AG04450 (cell line): Measurements from ENCODE around the gene COL2A1. TPM values are rescaled to one million over a fixed set of nuclear protein-coding genes. Genes with fewer than 3 reads are reported as not detected.

Source experiments
- CTCF ChIA-PET: fragments of 300-600, 350-600 bp; formaldehyde crosslinking; extraction: SDS; loops from one replicate; lab custom pipeline; 2022; ENCODE audit warnings: antibody characterized with exemption, inconsistent platforms; lab: Charles Lee
- POLR2A ChIA-PET: fragments of 350-600 bp; formaldehyde crosslinking; extraction: SDS; loops from one replicate; lab custom pipeline; 2021; ENCODE audit warnings: antibody characterized with exemption, inconsistent platforms; lab: Yijun Ruan, JAX
- DNase-seq: peaks from one replicate; pipeline ENCODE4 v3.0.0-alpha.2; 2011; ENCODE audit warnings: low read depth, low spot score
- H3K27ac ChIP-seq: one replicate; pipeline ENCODE4 v1.5.1; 2012; ENCODE audit warnings: low read depth, low read length, control low read depth
- H3K27me3 ChIP-seq: one replicate; pipeline ENCODE4 v1.6.0; 2012; ENCODE audit warnings: low read length; ENCODE audit not compliant: control insufficient read depth, insufficient read depth
- H3K4me3 ChIP-seq: 2 replicates; pipeline ENCODE4 v1.5.1; 2011; ENCODE audit warnings: mild to moderate bottlenecking, low read depth, low read length, control low read depth
- H3K9me3 ChIP-seq: 2 replicates; pipeline ENCODE4 v1.5.1; 2012; ENCODE audit warnings: low read length; ENCODE audit not compliant: control insufficient read depth, insufficient read depth
- polyA plus RNA-seq: library from polyadenylated mRNA; depleted of rRNA; stranded (reverse); fragments of >200 nt; gene quantifications from 2 replicates; pipeline ENCODE4 v1.2.3, GENCODE V29; 2011
- TF ChIP-seq, protein P1 (sequence below): IDR thresholded peaks from 2 replicates; pipeline ENCODE4 v1.5.1; 2011; ENCODE audit warnings: low read depth, low read length, control low read depth, inconsistent platforms

Gene COL2A1
- polyA plus RNA-seq, 1 experiment, result not detected

DNA sequence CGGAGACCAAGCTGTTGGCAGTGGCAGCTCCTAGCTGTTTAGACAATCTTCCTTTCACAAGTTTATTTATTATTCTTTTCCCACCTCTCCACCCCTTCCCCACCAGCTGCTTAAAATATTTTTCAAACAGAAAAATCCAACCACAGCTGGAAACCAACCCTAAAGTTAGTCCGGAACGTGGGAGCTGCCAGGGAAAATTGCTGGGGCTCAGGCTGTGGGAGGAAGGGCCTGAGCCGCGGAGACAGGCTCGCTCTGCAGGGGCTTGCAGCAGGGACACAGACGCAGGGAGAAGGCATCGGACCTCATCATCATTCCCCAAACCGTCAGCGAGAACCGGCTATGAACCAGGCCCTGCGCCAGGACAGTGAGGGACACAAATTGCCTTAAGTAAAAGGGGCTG, 56.9 kb downstream of the COL2A1 start:
- CTCF ChIA-PET, result interaction anchor here (0.8 to 5.1 kb wide), 6 partner anchors 16 to 231 kb away, joined by 3 to 52 read pairs (median 5); partner anchors contain the start of genes TMEM106C and VDR
- DNase-seq, result no peak
- Histone ChIP-seq H3K27ac (no peak overlapping the region), H3K4me3 (no peak overlapping the region), H3K9me3 (no peaks in the 10 kb centered on the region; the same call in 1 of the 2 replicates), H3K27me3 (peaks cover 17% of the 10 kb centered on the region)
- TF ChIP-seq, protein P1, sequence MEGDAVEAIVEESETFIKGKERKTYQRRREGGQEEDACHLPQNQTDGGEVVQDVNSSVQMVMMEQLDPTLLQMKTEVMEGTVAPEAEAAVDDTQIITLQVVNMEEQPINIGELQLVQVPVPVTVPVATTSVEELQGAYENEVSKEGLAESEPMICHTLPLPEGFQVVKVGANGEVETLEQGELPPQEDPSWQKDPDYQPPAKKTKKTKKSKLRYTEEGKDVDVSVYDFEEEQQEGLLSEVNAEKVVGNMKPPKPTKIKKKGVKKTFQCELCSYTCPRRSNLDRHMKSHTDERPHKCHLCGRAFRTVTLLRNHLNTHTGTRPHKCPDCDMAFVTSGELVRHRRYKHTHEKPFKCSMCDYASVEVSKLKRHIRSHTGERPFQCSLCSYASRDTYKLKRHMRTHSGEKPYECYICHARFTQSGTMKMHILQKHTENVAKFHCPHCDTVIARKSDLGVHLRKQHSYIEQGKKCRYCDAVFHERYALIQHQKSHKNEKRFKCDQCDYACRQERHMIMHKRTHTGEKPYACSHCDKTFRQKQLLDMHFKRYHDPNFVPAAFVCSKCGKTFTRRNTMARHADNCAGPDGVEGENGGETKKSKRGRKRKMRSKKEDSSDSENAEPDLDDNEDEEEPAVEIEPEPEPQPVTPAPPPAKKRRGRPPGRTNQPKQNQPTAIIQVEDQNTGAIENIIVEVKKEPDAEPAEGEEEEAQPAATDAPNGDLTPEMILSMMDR, result no peak
- POLR2A ChIA-PET, result interaction anchor here (0.6 to 1.0 kb wide), 3 partner anchors 12 to 158 kb away, joined by 3 to 7 read pairs (median 5); no protein-coding TSS in a partner anchor

DNA sequence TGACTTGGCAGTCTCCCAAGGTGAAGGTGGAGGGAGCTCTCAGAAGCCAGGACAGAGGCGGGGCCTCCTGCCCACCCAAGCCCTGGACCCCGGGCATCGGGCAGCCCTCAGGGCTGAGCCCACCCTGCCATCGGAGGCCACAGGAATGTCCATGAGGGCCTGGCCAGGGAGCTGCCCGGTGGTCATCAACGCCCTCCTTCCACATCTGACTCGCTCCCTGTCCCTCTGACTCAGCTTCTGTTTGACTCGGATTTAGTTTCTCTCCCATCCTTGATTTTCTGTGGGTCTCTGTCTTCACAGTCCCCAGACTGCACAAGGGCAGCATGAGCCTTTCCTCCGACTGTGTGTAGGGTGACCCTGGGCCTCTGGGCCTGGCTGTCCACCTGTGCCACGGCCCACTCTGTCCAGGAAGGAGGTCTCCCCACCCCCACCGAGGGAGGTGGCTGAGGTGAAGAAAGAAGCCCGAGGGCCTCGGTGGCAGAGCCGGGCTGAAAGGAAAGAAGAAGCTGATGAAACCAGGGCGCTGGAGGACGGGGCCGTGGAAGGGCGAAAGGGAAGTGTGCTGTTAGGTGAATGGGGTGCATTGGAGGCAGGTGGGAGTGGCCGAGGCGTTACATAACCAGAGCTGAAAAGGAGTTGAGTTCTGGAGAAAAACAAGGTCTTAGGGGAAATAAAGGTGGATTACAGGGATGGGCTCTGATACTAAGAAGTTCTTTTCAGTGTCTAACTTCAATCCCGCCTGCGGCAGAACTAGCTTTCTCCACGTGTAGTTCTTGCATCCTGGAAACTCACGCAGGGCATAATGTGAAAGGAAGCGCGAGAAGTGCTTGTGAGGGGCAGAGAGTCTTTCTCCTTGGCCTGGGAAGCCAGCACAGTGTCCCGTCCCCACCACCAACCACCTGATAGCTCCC, 57.6 kb downstream of the COL2A1 start:
- POLR2A ChIA-PET, result interaction anchor here (1.0 kb wide), 3 partner anchors 11 to 108 kb away, joined by 3 to 5 read pairs (median 4); no protein-coding TSS in a partner anchor
- TF ChIP-seq, protein P1, result no peak
- no peak for DNase-seq
- H3K4me3 ChIP-seq, result no peak overlapping the region
- no peak overlapping the region for H3K27ac ChIP-seq
- H3K9me3 ChIP-seq, result no peaks in the 10 kb centered on the region; the same call in 1 of the 2 replicates
- CTCF ChIA-PET, result interaction anchor here (0.8 to 5.1 kb wide), 6 partner anchors 17 to 231 kb away, joined by 3 to 52 read pairs (median 5); partner anchors contain the start of genes TMEM106C and VDR
- peaks cover 14% of the 10 kb centered on the region for H3K27me3 ChIP-seq

DNA sequence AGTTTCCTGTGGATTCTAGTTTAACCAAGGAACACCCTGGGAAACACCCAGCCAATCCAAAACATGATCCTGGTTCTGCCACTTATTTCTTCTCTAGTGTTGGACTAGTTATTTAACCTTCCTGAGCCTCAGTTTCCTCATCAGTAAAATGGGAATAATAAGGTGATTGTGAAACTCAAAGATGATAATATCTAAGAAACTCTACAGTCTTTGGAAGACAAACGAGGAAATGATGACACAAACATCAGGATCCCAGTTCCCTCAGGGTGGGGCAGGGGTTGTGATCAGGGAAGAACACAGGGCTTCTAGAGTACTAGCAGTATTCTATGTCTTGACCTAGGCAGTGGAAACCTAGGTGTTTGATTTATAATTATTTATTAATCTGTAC, 58.9 kb downstream of the COL2A1 start:
- H3K4me3 ChIP-seq, result no peak overlapping the region
- H3K9me3 ChIP-seq, result no peaks in the 10 kb centered on the region; the same call in 1 of the 2 replicates
- no peak for DNase-seq
- H3K27ac ChIP-seq, result no peak overlapping the region
- ChIA-PET CTCF (interaction anchor here (5.1 kb wide), 1 partner anchor 106 kb away, joined by 52 read pairs; no protein-coding TSS in a partner anchor), POLR2A (interaction anchor here (1.0 kb wide), 1 partner anchor 64 kb away, joined by 4 read pairs; no protein-coding TSS in a partner anchor)
- TF ChIP-seq, protein P1, result no peak
- peaks cover 9% of the 10 kb centered on the region for H3K27me3 ChIP-seq

DNA sequence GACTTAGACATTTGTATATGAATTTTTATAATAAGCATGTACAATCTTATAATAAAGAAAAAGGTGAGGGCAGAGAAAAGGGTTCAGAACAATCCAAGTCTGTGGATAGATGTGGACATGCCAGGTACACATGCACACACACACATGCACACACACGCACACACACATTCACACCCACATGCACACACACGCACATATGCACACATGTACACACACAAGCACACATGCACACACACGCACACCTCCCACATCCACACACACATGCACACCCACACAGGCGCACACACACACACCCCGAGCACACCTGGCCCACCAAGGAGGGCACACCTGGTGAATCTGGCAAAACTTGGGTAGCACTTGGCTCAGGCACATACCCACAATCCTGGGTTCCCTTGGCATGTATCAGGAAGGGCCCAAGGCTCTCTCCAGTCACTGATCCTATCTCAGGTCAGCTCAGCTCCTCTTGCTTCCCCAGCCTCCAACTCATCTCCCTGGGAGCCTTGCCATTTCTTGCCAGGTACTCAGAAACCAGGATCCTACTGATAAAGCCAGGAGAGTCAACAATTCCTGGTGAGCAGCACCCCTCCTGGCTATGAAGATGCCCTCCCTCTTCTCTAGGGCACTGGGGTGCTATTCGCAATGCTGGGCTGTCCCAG, 59.5 kb downstream of the COL2A1 start:
- no peaks in the 10 kb centered on the region; the same call in 1 of the 2 replicates for H3K9me3 ChIP-seq
- ChIA-PET POLR2A (no interaction called here), CTCF (no interaction called here)
- TF ChIP-seq, protein P1, result no peak
- DNase-seq, result no peak
- H3K27ac ChIP-seq, result no peak overlapping the region
- H3K4me3 ChIP-seq, result no peak overlapping the region
- H3K27me3 ChIP-seq, result peaks cover 9% of the 10 kb centered on the region
